AG04449 (cell line): ENCODE measurements around the gene BCAS3.

Experiments
- CTCF ChIA-PET: fragments of 350-600 bp; formaldehyde crosslinking; extraction: SDS; loops from one replicate; lab custom pipeline; 2021; ENCODE audit warnings: antibody characterized with exemption; lab: Yijun Ruan, JAX
- POLR2A ChIA-PET: fragments of 400-600, 350-600 bp; formaldehyde crosslinking; extraction: SDS; loops from one replicate; lab custom pipeline; 2020; ENCODE audit warnings: antibody characterized with exemption, inconsistent platforms; lab: Yijun Ruan, JAX
- DNase-seq: peaks from one replicate; pipeline ENCODE4 v3.0.0-alpha.2; 2010; ENCODE audit warnings: low read depth, low spot score
- H3K4me3 ChIP-seq: 2 replicates; pipeline ENCODE4 v1.5.1; 2011; ENCODE audit warnings: low read depth, mild to moderate bottlenecking, control low read depth, low read length
- CTCF ChIP-seq: IDR thresholded peaks from one replicate; pipeline ENCODE4 v1.5.1; 2011; ENCODE audit warnings: mild to moderate bottlenecking, moderate library complexity, low read length, control low read depth, inconsistent platforms; ENCODE audit not compliant: insufficient read depth; ENCODE audit errors: missing control alignments

The BCAS3 gene

DNA sequence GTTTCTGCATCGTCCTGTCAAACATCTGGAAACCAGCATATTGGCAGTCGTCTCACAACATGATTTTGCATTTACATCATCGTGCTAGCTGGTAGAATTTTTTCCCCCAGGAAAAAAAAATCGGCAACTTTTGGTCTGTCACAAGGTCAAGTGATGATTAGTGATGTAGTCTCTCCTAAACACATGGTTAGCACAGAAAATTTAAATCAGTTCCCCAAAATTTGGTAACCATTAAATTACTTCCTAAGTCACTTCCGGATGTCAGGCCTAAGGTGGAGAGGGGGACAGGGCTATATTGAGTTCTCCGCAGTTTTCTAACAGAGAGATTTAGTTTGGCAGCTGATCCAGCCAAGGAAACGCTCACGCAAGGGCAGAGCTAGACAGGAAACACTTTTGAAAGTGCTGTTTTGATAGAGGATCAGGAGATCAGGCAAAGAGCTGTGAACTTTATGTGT lies 451.0 kb downstream of the BCAS3 start:
- POLR2A ChIA-PET, result interaction anchor here (0.6 kb wide), 1 partner anchor 55 kb away, joined by 4 read pairs; no protein-coding TSS in a partner anchor
- no peak for TF ChIP-seq CTCF
- no peak for DNase-seq
- H3K4me3 ChIP-seq, result no peak overlapping the region
- CTCF ChIA-PET, result no interaction called here

DNA sequence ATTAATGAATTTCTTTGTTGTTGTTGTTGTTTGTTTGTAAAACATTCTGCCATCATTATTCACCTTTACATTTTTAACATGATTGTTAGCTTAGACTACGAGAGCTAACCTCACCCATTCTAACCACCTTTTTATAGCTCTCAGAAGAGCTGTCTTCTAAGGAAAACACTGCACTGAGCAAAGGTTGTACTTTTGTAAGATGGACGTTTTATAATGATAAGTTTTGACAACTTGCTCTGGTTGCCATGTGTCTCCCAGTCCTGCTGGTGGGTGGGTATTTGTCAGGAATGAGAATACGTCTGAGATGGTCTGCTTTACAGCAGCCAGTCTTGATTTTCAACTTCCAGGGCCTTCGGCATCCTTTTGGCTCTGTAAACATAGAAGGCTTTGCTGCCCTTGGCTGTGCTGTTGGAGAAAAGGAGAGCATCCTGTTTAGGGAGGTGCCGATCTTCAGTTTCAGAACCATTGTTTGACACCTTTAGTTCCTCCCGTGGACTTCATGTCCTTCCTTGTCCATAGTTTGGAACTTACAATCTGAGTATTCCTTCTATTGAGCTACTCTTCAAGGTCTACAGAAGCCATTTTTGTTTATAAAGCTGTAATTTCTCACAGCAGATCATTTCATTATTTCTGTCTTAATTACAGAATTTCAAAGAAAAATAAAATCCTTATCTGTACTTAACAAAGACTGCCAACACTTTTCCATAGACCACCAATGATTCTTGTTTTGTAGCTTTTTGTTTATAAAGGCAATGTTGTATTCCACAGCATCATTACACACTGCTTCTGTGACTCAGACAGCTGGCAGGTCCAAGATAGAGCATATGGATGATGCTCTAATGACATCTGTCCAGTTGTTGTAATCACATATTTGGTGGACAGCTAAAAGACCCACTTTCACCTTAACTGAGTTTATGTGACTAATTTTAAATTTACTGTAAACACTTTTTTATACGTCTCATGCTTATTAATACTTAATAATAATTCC lies 451.9 kb downstream of the BCAS3 start:
- ChIA-PET POLR2A (no interaction called here), CTCF (interaction anchor here (1.3 to 1.4 kb wide), 2 partner anchors 10 to 283 kb away, joined by 4 to 5 read pairs; no protein-coding TSS in a partner anchor)
- no peak for DNase-seq
- no peak for TF ChIP-seq CTCF
- H3K4me3 ChIP-seq, result no peak overlapping the region

DNA sequence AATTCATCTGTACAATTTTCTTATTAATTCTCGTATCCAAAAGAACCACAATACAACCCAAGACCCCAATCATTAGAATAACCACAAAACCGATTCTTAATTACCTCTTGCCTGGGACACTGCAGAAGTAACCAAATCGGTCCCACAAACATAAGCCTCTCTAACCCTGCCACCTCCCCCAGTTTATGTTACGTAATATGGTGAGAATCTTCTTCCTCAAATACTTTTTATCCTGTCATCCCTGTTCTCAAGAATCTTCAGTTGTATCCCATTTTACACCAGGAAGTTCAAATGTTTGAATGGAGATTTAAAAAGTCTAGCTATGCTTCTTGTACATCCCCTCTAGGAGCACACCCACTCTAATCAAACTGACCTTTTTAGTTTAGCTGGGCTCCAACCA lies 452.7 kb downstream of the BCAS3 start:
- ChIA-PET CTCF (interaction anchor here (1.3 to 1.4 kb wide), 2 partner anchors 9 to 282 kb away, joined by 4 to 5 read pairs; no protein-coding TSS in a partner anchor), POLR2A (no interaction called here)
- TF ChIP-seq CTCF, result no peak
- DNase-seq, result no peak
- no peak overlapping the region for H3K4me3 ChIP-seq

DNA sequence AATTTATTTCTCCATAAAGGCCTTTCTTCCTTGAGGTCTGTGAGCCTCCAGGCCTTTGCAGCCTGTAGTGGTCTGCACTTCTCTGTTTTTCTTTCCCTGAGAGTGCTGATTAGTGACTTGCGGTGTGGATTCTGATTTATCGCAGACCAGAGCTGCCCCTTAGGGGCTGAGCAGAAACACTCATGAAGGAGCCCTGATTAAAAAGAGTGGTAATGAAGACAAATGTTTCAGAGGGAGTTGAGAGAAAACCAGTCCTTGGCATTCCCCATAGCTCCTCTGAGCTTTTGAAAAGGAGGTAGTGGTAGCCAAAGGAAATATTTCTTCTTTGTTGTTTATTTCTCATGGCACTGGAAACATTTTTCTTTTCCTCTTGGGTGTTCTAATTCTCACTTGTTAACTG lies 453.9 kb downstream of the BCAS3 start:
- no peak overlapping the region for H3K4me3 ChIP-seq
- ChIA-PET POLR2A (no interaction called here), CTCF (no interaction called here)
- TF ChIP-seq CTCF, result no peak
- no peak for DNase-seq

- ChIA-PET POLR2A (no interaction called here), CTCF (no interaction called here)
- no peak overlapping the region for H3K4me3 ChIP-seq
- no peak for TF ChIP-seq CTCF
- no peak for DNase-seq
Observed at GRCh38 chr17:61132524-61132923, 454.9 kb downstream of the BCAS3 start.

GRCh38 chr17:61133853-61134252 lies 456.2 kb downstream of the BCAS3 start:
- TF ChIP-seq CTCF, result no peak
- ChIA-PET CTCF (no interaction called here), POLR2A (no interaction called here)
- DNase-seq, result no peak
- no peak overlapping the region for H3K4me3 ChIP-seq
